ENCODE measurements around the gene GPAT3. TPM values are rescaled to one million over a fixed set of nuclear protein-coding genes. Genes with fewer than 3 reads are reported as not detected.
"Not testable (repeated sequence)": the region's sequence is repeated elsewhere in the genome, so short reads cannot be mapped to it uniquely, and the experiment has no call there.

Gene GPAT3
- total RNA-seq, 1 donor: 0.36 TPM

- H3K4me2 ChIP-seq (ENCODE audit: insufficient read depth, low read length): no peak overlapping the region
- H4K20me1 ChIP-seq (ENCODE audit: insufficient read depth, low read length): no peaks in the 10 kb centered on the region
- no peak for TF ChIP-seq CTCF (IDR thresholded peaks at IDR 0.05; ENCODE audit: extremely low read depth, low read depth, low read length)
- H2AFZ ChIP-seq (ENCODE audit: low read length): peak overlapping the region; percentile 20
- H3K27me3 ChIP-seq (ENCODE audit: insufficient read depth, low read length): peaks cover 5% of the 10 kb centered on the region
- H3K4me1 ChIP-seq (ENCODE audit: insufficient read depth, low read length): no peaks in the 10 kb centered on the region
- DNase-seq (ENCODE audit: insufficient read length, low spot score, missing footprints): no peak
- H3K27ac ChIP-seq (ENCODE audit: low read depth, low read length): no peak overlapping the region
- no peaks in the 10 kb centered on the region for H3K36me3 ChIP-seq (ENCODE audit: insufficient read depth, low read length)
- H3K9me3 ChIP-seq (ENCODE audit: low read depth, low read length): no peaks in the 10 kb centered on the region
- H3K79me2 ChIP-seq (ENCODE audit: insufficient read depth, low read length): no peaks in the 10 kb centered on the region
- no peak overlapping the region for H3K4me3 ChIP-seq (ENCODE audit: insufficient read depth, low read length)
Observed at GRCh38 chr4:83504503-83504902, 31.4 kb upstream of the GPAT3 start.

- Histone ChIP-seq H3K4me2 (ENCODE audit: insufficient read depth, low read length) (no peak overlapping the region), H2AFZ (ENCODE audit: low read length) (no peak overlapping the region), H3K4me3 (ENCODE audit: insufficient read depth, low read length) (no peak overlapping the region), H3K27me3 (ENCODE audit: insufficient read depth, low read length) (peaks cover 5% of the 10 kb centered on the region), H3K36me3 (ENCODE audit: insufficient read depth, low read length) (no peaks in the 10 kb centered on the region), H3K79me2 (ENCODE audit: insufficient read depth, low read length) (no peaks in the 10 kb centered on the region), H3K27ac (ENCODE audit: low read depth, low read length) (no peak overlapping the region), H4K20me1 (ENCODE audit: insufficient read depth, low read length) (no peaks in the 10 kb centered on the region), H3K4me1 (ENCODE audit: insufficient read depth, low read length) (no peaks in the 10 kb centered on the region), H3K9me3 (ENCODE audit: low read depth, low read length) (no peaks in the 10 kb centered on the region)
- no peak for TF ChIP-seq CTCF (IDR thresholded peaks at IDR 0.05; ENCODE audit: extremely low read depth, low read depth, low read length)
- no peak for DNase-seq (ENCODE audit: insufficient read length, low spot score, missing footprints)
Observed at GRCh38 chr4:83504996-83505395, 30.9 kb upstream of the GPAT3 start.

- DNase-seq (ENCODE audit: insufficient read length, low spot score, missing footprints): peak; percentile 49
- not testable (repeated sequence) for H4K20me1 ChIP-seq (ENCODE audit: insufficient read depth, low read length); H3K9me3 ChIP-seq (ENCODE audit: low read depth, low read length); H3K4me3 ChIP-seq (ENCODE audit: insufficient read depth, low read length); H3K36me3 ChIP-seq (ENCODE audit: insufficient read depth, low read length); H3K4me1 ChIP-seq (ENCODE audit: insufficient read depth, low read length); H3K27ac ChIP-seq (ENCODE audit: low read depth, low read length); H3K27me3 ChIP-seq (ENCODE audit: insufficient read depth, low read length); H3K4me2 ChIP-seq (ENCODE audit: insufficient read depth, low read length); H3K79me2 ChIP-seq (ENCODE audit: insufficient read depth, low read length)
- H2AFZ ChIP-seq (ENCODE audit: low read length): peak overlapping the region; percentile 95
- TF ChIP-seq CTCF (IDR thresholded peaks at IDR 0.05; ENCODE audit: extremely low read depth, low read depth, low read length): peak; percentile 80
Observed at GRCh38 chr4:83509156-83509585, 26.7 kb upstream of the GPAT3 start.

- no peak overlapping the region for H3K27ac ChIP-seq (ENCODE audit: low read depth, low read length)
- H3K36me3 ChIP-seq (ENCODE audit: insufficient read depth, low read length): no peaks in the 10 kb centered on the region
- H4K20me1 ChIP-seq (ENCODE audit: insufficient read depth, low read length): no peaks in the 10 kb centered on the region
- no peak for TF ChIP-seq CTCF (IDR thresholded peaks at IDR 0.05; ENCODE audit: extremely low read depth, low read depth, low read length)
- no peaks in the 10 kb centered on the region for H3K79me2 ChIP-seq (ENCODE audit: insufficient read depth, low read length)
- no peaks in the 10 kb centered on the region for H3K4me1 ChIP-seq (ENCODE audit: insufficient read depth, low read length)
- no peak overlapping the region for H3K4me2 ChIP-seq (ENCODE audit: insufficient read depth, low read length)
- H3K4me3 ChIP-seq (ENCODE audit: insufficient read depth, low read length): no peak overlapping the region
- no peak overlapping the region for H2AFZ ChIP-seq (ENCODE audit: low read length)
- H3K9me3 ChIP-seq (ENCODE audit: low read depth, low read length): no peaks in the 10 kb centered on the region
- H3K27me3 ChIP-seq (ENCODE audit: insufficient read depth, low read length): no peaks in the 10 kb centered on the region
- no peak for DNase-seq (ENCODE audit: insufficient read length, low spot score, missing footprints)
Observed at GRCh38 chr4:83510442-83510841, 25.5 kb upstream of the GPAT3 start.

Measured in osteoblast (primary cell).